HepG2 (cell line): ENCODE data around the gene SDK1. TPM values are rescaled to one million over a fixed set of nuclear protein-coding genes. Genes with fewer than 3 reads are reported as not detected.

Experiments used
- ATAC-seq: fragments of 200-7000 bp; cut with Tn5 transposase; 3 replicates; pipeline ENCODE4 v1.9.1; 2020; ENCODE audit warnings: mild to moderate bottlenecking, moderate library complexity
- BruUV-seq: library from RNA; stranded (reverse); fragments of 400-500 nt; replicated peaks from 2 replicates; lab custom pipeline; 2021; lab: Mats Ljungman, UMichigan
- CTCF ChIA-PET: fragments of 300-600 bp; formaldehyde crosslinking; extraction: SDS; loops from one replicate; lab custom pipeline; 2021; ENCODE audit warnings: low total read pairs, inconsistent platforms, low intra/inter-chr PET ratio; lab: Yijun Ruan, JAX
- POLR2A ChIA-PET: fragments of 350-600 bp; sonication (Branson Sonifier 250); formaldehyde crosslinking; loops from one replicate; lab custom pipeline; 2020; ENCODE audit warnings: antibody characterized with exemption, inconsistent platforms; lab: Yijun Ruan, JAX
- DNase-seq: peaks from one replicate; pipeline ENCODE4 v3.0.0-alpha.2; 2015; ENCODE audit warnings: low spot score
- FAIRE-seq: peaks from 3 replicates; lab custom pipeline; 2011; peaks lifted over from hg19 to GRCh38; lab: Jason Lieb, UNC
- H2AFZ ChIP-seq: one replicate; pipeline ENCODE4 v1.6.1; 2011; ENCODE audit warnings: low read length, inconsistent platforms
- H3K27ac ChIP-seq: fragments of 300-600 bp; 3 replicates; pipeline ENCODE4 v1.8.0; 2011; ENCODE audit warnings: mixed run types, mild to moderate bottlenecking, mixed read lengths, low read length, inconsistent platforms; ENCODE audit not compliant: insufficient read depth; ENCODE audit errors: extremely low read length
- H3K27me3 ChIP-seq, 2 experiments: fragments of 200-600 bp in 1 of 2; 2 replicates in 1 of 2; 3 replicates in 1 of 2; pipeline versions ENCODE4 v1.6.0 to v1.8.0; 2011; ENCODE audit warnings: low read length in 2 of 2, mild to moderate bottlenecking in 2 of 2, moderate library complexity in 2 of 2, inconsistent platforms in 1 of 2; ENCODE audit not compliant: insufficient read depth in 2 of 2, control insufficient read depth in 1 of 2
- H3K36me3 ChIP-seq, 2 experiments: fragments of 200-600 bp in 1 of 2; replicated peaks in 1 of 2; 2 replicates in 1 of 2; 3 replicates in 1 of 2; pipeline versions ENCODE4 v1.5.1 to v1.8.0; 2011; ENCODE audit warnings: low read length in 2 of 2, inconsistent platforms in 1 of 2; ENCODE audit not compliant: insufficient read depth in 2 of 2, control insufficient read depth in 1 of 2
- H3K4me1 ChIP-seq: 2 replicates; pipeline ENCODE4 v1.5.1; 2012; ENCODE audit warnings: low read length, inconsistent platforms; ENCODE audit not compliant: insufficient read depth
- H3K4me2 ChIP-seq: 2 replicates; pipeline ENCODE4 v1.6.0; 2011; ENCODE audit warnings: low read depth, low read length, inconsistent platforms
- H3K4me3 ChIP-seq, 3 experiments: fragments of 200-600 bp in 1 of 3; sonication (generic), shearing (Covaris generic) in 1 of 3; replicated peaks in 1 of 3; 2 replicates each; pipeline ENCODE4 v1.5.1; 2011 to 2016; ENCODE audit warnings: low read length in 3 of 3, inconsistent platforms in 2 of 3, low read depth in 2 of 3, mild to moderate bottlenecking in 2 of 3, control low read depth in 1 of 3, mixed read lengths in 1 of 3; ENCODE audit not compliant: insufficient read depth in 1 of 3
- H3K79me2 ChIP-seq: one replicate; pipeline ENCODE4 v1.6.1; 2011; ENCODE audit warnings: low read length, inconsistent platforms; ENCODE audit not compliant: insufficient read depth
- H3K9ac ChIP-seq: 2 replicates; pipeline ENCODE4 v1.6.0; 2011; ENCODE audit warnings: mild to moderate bottlenecking, low read depth, low read length, inconsistent platforms; ENCODE audit not compliant: insufficient read depth
- H3K9me3 ChIP-seq: 2 replicates; pipeline ENCODE4 v1.5.1; 2012; ENCODE audit warnings: mild to moderate bottlenecking, low read length
- H4K20me1 ChIP-seq: 2 replicates; pipeline ENCODE4 v1.6.0; 2011; ENCODE audit warnings: inconsistent platforms, mild to moderate bottlenecking, low read length, moderate library complexity; ENCODE audit not compliant: insufficient read depth
- KDM4B ChIP-seq: sonication (generic); formaldehyde crosslinking; IDR thresholded peaks from 2 replicates; pipeline ENCODE4 v1.4.0; 2020; ENCODE audit warnings: missing genetic modification reagents
- NAIF1 ChIP-seq: sonication (generic); formaldehyde crosslinking; IDR thresholded peaks from 2 replicates; pipeline ENCODE4 v1.5.0; 2020; ENCODE audit warnings: mild to moderate bottlenecking, missing genetic modification reagents, borderline replicate concordance
- RBM22 ChIP-seq: fragments of 200-400 bp; formaldehyde crosslinking; optimal IDR thresholded peaks from 2 replicates; pipeline ENCODE3; 2017; ENCODE audit warnings: mild to moderate bottlenecking, low read length, moderate library complexity
- SYNCRIP ChIP-seq: fragments of 200-400 bp; formaldehyde crosslinking; IDR thresholded peaks from 2 replicates; pipeline ENCODE4 v1.6.1; 2018; ENCODE audit warnings: mild to moderate bottlenecking, low read depth, low read length; ENCODE audit not compliant: insufficient read depth
- ZBTB10 ChIP-seq: sonication (generic); formaldehyde crosslinking; IDR thresholded peaks from 2 replicates; pipeline ENCODE4 v1.4.0; 2020; ENCODE audit warnings: missing genetic modification reagents, borderline replicate concordance
- ZC3H4 ChIP-seq: sonication (generic); formaldehyde crosslinking; IDR thresholded peaks from 2 replicates; pipeline ENCODE4 v1.4.0; 2020; ENCODE audit warnings: missing genetic modification reagents, borderline replicate concordance
- ZNF234 ChIP-seq: sonication (generic); formaldehyde crosslinking; conservative IDR thresholded peaks from 2 replicates; pipeline ENCODE4 v1.5.1; 2020; ENCODE audit warnings: mild to moderate bottlenecking, missing genetic modification reagents
- ZNF318 ChIP-seq: sonication (generic); formaldehyde crosslinking; IDR thresholded peaks from 2 replicates; pipeline ENCODE4 v1.4.0; 2020; ENCODE audit warnings: mild to moderate bottlenecking, missing genetic modification reagents
- ZNF567 ChIP-seq: sonication (generic); formaldehyde crosslinking; IDR thresholded peaks from 2 replicates; pipeline ENCODE4 v1.8.1; 2023; ENCODE audit warnings: mild to moderate bottlenecking, missing genetic modification reagents, borderline replicate concordance
- ZNF691 ChIP-seq: sonication (generic); formaldehyde crosslinking; IDR thresholded peaks from 2 replicates; pipeline ENCODE4 v1.4.0; 2020; ENCODE audit warnings: missing genetic modification reagents, low read depth, mild to moderate bottlenecking, borderline replicate concordance
- WGBS: methylation state at CpG from one replicate; pipeline ENCODE4 v1.1.6; 2017; ENCODE audit warnings: low lambda C conversion rate; 5-methylcytosine and 5-hydroxymethylcytosine counted together
- in situ Hi-C: cut with HindIII; loops from 2 replicates; pipeline ENCODE4 v1.10.0; 2017; ENCODE audit warnings: low pct_unique_long_range_greater_than_20kb; ENCODE audit not compliant: extremely low pct_ligation_motif_present
- intact Hi-C: fragments of 100-400 bp; cut with micrococcal nuclease; formaldehyde crosslinking; loops from one replicate; pipeline ENCODE4 v1.10.0; 2022; ENCODE audit not compliant: unreplicated experiment
- polyA plus RNA-seq, 8 experiments: library from polyadenylated mRNA; depleted of rRNA in 3 of 8; stranded (reverse) in 7 of 8; unstranded in 1 of 8; fragments of >200 nt; fragmentation: Illumina TruSeq in 4 of 8; extraction: Trizol in 4 of 8; gene quantifications; 2 replicates each; pipeline versions ENCODE4 v1.2.1 to v1.2.3, GENCODE V29; 2011 to 2016; ENCODE audit warnings: low read depth in 4 of 8, missing spikeins in 1 of 8, mixed read lengths in 1 of 8; ENCODE audit not compliant: insufficient read depth in 1 of 8
- total RNA-seq, 5 experiments: library from RNA; depleted of rRNA; stranded (reverse); fragments of >200 nt; fragmentation: Illumina TruSeq; extraction: Trizol; gene quantifications; 2 replicates each; pipeline ENCODE4 v1.2.3, GENCODE V29; 2016; ENCODE audit warnings: low read depth in 1 of 5

The SDK1 gene
- total and polyA plus RNA-seq, 2 of the 13 experiments (the other 11 are each of a cell fraction or from before 2014, with no cell fraction given): 0.35 to 2.4 TPM

- TF ChIP-seq SYNCRIP (no peak), ZNF318 (CRISPR knock-in tag) (no peak)
Observed at GRCh38 chr7:3578399-3578798, 277.3 kb downstream of the SDK1 start (continued).

- intact Hi-C loops: no loop called here
Observed at GRCh38 chr7:3579638-3580219, 278.7 kb downstream of the SDK1 start.

More at GRCh38 chr7:3579638-3580219, 278.7 kb downstream of the SDK1 start:
- BruUV-seq: no TSS peak
- ChIA-PET POLR2A (no interaction called here), CTCF (no interaction called here)
- no peak for TF ChIP-seq ZC3H4 (CRISPR knock-in tag)
- TF ChIP-seq RBM22: no peak
- TF ChIP-seq ZNF234 (CRISPR knock-in tag): no peak
- TF ChIP-seq KDM4B (CRISPR knock-in tag): no peak
- TF ChIP-seq ZNF567 (CRISPR knock-in tag): no peak
- TF ChIP-seq NAIF1 (CRISPR knock-in tag): no peak
- no peak for TF ChIP-seq ZBTB10 (CRISPR knock-in tag)
- TF ChIP-seq ZNF691 (CRISPR knock-in tag): no peak
- no peak for ATAC-seq
- 76% methylated on average over 1 of the region's 1 CpG for WGBS
- no peak for DNase-seq
- H2AFZ ChIP-seq: no peak overlapping the region
- H3K36me3 ChIP-seq: no peaks in the 10 kb centered on the region
- H3K9me3 ChIP-seq: no peaks in the 10 kb centered on the region; the same call in 1 of the 2 replicates
- no peaks in the 10 kb centered on the region for H4K20me1 ChIP-seq
- H3K27me3 ChIP-seq: no peaks in the 10 kb centered on the region
- H3K4me3 ChIP-seq: no peak overlapping the region
- no peak overlapping the region for H3K9ac ChIP-seq
- H3K79me2 ChIP-seq: no peaks in the 10 kb centered on the region
- FAIRE-seq: no peak
- H3K4me2 ChIP-seq: no peak overlapping the region
- no peak overlapping the region for H3K27ac ChIP-seq
- peaks cover 19% of the 10 kb centered on the region for H3K4me1 ChIP-seq
- in situ Hi-C loops: no loop called here
